Measurements from ENCODE around the gene C1QA. TPM values are rescaled to one million over a fixed set of nuclear protein-coding genes. Genes with fewer than 3 reads are reported as not detected.

The C1QA gene
- total and polyA plus RNA-seq, 10 of the 15 experiments (the other 5 are each of a cell fraction or from before 2014, with no cell fraction given), result 0.59 TPM; not detected in 9

DNA sequence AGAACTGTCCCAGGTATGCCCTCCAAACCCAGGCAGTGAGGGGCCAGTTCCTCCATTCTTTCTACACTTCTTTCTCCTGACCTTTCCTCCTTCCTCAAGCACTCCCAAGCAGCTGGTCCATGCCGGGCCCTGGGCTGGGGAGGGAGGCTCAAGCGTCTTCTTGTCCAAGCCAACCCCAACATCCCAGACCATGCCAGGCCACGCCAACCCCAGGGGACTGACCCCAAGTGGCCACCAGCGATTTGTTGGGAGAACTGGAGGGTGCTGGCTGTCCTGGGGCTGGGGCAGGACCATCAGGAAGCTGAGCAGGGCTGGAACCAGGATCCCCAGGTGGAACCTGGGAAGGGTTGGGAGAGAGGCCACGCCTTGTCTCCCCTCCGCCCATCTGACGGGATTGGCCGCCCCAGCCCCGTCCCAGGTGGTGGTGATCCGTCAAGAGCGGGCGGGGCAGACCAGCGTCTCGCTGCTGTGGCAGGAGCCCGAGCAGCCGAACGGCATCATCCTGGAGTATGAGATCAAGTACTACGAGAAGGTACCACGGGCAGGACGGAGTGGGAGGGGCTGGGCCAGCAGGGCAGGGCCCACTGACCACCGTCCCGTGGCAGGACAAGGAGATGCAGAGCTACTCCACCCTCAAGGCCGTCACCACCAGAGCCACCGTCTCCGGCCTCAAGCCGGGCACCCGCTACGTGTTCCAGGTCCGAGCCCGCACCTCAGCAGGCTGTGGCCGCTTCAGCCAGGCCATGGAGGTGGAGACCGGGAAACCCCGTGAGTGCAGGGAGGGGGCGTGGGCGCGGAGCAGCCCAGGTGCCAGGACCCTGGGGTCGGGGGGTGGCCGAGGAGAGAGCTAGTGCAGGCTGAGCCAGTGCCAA is 43.3 kb upstream of the C1QA start:
- no peak for ATAC-seq
- H4K20me1 ChIP-seq (ENCODE audit: control insufficient read depth, insufficient read depth), result no peaks in the 10 kb centered on the region; the same call in 1 of the 2 replicates
- no TSS peak for BruUV-seq (replicated peaks)
- TF ChIP-seq FOXK2 (IDR thresholded peaks at IDR 0.05) (no peak), HDAC2 (IDR thresholded peaks at IDR 0.05) (no peak), POU2F2 (IDR thresholded peaks at IDR 0.05; ENCODE audit: borderline replicate concordance, low read depth, low read length) (no peak), ZSCAN29 (IDR thresholded peaks at IDR 0.05) (no peak), JUNB (IDR thresholded peaks at IDR 0.05) (no peak), BACH1 (IDR thresholded peaks at IDR 0.05; ENCODE audit: borderline replicate concordance) (no peak), SRF (IDR thresholded peaks at IDR 0.05; ENCODE audit: low read depth in 2 of 2, low read length in 2 of 2) (no peak), RCOR1 (conservative IDR thresholded peaks at IDR 0.05; ENCODE audit: low read depth, low read length) (no peak)
- TF ChIP-seq, protein P1, sequence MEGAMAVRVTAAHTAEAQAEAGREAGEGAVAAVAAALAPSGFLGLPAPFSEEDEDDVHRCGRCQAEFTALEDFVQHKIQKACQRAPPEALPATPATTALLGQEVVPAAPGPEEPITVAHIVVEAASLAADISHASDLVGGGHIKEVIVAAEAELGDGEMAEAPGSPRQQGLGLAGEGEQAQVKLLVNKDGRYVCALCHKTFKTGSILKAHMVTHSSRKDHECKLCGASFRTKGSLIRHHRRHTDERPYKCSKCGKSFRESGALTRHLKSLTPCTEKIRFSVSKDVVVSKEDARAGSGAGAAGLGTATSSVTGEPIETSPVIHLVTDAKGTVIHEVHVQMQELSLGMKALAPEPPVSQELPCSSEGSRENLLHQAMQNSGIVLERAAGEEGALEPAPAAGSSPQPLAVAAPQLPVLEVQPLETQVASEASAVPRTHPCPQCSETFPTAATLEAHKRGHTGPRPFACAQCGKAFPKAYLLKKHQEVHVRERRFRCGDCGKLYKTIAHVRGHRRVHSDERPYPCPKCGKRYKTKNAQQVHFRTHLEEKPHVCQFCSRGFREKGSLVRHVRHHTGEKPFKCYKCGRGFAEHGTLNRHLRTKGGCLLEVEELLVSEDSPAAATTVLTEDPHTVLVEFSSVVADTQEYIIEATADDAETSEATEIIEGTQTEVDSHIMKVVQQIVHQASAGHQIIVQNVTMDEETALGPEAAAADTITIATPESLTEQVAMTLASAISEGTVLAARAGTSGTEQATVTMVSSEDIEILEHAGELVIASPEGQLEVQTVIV (IDR thresholded peaks at IDR 0.05; ENCODE audit: borderline replicate concordance, partially characterized antibody), result no peak
- TF ChIP-seq, protein P2, sequence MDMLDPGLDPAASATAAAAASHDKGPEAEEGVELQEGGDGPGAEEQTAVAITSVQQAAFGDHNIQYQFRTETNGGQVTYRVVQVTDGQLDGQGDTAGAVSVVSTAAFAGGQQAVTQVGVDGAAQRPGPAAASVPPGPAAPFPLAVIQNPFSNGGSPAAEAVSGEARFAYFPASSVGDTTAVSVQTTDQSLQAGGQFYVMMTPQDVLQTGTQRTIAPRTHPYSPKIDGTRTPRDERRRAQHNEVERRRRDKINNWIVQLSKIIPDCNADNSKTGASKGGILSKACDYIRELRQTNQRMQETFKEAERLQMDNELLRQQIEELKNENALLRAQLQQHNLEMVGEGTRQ (IDR thresholded peaks at IDR 0.05; ENCODE audit: borderline replicate concordance, low read depth, low read length), result no peak
- TF ChIP-seq, protein P3, sequence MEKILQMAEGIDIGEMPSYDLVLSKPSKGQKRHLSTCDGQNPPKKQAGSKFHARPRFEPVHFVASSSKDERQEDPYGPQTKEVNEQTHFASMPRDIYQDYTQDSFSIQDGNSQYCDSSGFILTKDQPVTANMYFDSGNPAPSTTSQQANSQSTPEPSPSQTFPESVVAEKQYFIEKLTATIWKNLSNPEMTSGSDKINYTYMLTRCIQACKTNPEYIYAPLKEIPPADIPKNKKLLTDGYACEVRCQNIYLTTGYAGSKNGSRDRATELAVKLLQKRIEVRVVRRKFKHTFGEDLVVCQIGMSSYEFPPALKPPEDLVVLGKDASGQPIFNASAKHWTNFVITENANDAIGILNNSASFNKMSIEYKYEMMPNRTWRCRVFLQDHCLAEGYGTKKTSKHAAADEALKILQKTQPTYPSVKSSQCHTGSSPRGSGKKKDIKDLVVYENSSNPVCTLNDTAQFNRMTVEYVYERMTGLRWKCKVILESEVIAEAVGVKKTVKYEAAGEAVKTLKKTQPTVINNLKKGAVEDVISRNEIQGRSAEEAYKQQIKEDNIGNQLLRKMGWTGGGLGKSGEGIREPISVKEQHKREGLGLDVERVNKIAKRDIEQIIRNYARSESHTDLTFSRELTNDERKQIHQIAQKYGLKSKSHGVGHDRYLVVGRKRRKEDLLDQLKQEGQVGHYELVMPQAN (conservative IDR thresholded peaks at IDR 0.05), result no peak
- TF ChIP-seq, protein P4, sequence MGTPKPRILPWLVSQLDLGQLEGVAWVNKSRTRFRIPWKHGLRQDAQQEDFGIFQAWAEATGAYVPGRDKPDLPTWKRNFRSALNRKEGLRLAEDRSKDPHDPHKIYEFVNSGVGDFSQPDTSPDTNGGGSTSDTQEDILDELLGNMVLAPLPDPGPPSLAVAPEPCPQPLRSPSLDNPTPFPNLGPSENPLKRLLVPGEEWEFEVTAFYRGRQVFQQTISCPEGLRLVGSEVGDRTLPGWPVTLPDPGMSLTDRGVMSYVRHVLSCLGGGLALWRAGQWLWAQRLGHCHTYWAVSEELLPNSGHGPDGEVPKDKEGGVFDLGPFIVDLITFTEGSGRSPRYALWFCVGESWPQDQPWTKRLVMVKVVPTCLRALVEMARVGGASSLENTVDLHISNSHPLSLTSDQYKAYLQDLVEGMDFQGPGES (IDR thresholded peaks at IDR 0.05), result no peak
- TF ChIP-seq, protein P5, sequence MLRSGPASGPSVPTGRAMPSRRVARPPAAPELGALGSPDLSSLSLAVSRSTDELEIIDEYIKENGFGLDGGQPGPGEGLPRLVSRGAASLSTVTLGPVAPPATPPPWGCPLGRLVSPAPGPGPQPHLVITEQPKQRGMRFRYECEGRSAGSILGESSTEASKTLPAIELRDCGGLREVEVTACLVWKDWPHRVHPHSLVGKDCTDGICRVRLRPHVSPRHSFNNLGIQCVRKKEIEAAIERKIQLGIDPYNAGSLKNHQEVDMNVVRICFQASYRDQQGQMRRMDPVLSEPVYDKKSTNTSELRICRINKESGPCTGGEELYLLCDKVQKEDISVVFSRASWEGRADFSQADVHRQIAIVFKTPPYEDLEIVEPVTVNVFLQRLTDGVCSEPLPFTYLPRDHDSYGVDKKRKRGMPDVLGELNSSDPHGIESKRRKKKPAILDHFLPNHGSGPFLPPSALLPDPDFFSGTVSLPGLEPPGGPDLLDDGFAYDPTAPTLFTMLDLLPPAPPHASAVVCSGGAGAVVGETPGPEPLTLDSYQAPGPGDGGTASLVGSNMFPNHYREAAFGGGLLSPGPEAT (IDR thresholded peaks at IDR 0.05; ENCODE audit: low read depth), result no peak

More for the DNA sequence above, 43.3 kb upstream of the C1QA start:
- no peak overlapping the region for H3K9ac ChIP-seq (ENCODE audit: control insufficient read depth, insufficient read depth, low read length)
- WGBS (ENCODE audit: insufficient coverage, insufficient replicate concordance, low lambda C conversion rate, missing lambda C conversion rate), result 31% methylated on average over 35 of the region's 38 CpGs
- H3K79me2 ChIP-seq (ENCODE audit: control insufficient read depth, insufficient read depth, low read length), result no peaks in the 10 kb centered on the region
- intact Hi-C loops (cut with micrococcal nuclease; ENCODE audit: unreplicated experiment), result no loop called here
- H3K4me1 ChIP-seq (ENCODE audit: control insufficient read depth, insufficient read depth, low read length), result no peaks in the 10 kb centered on the region
- CTCF ChIA-PET, result no interaction called here
- no peak for FAIRE-seq
- RAD21 ChIA-PET (ENCODE audit: unreplicated experiment), result no interaction called here
- H3K9me3 ChIP-seq (replicated peaks; ENCODE audit: control insufficient read depth, insufficient read depth, low read length), result no peaks in the 10 kb centered on the region
- H3K4me2 ChIP-seq (ENCODE audit: control insufficient read depth, insufficient read depth), result no peak overlapping the region
- POLR2A ChIA-PET, result no interaction called here
- H3K27me3 ChIP-seq (replicated peaks in 1 of 2; ENCODE audit: control insufficient read depth in 2 of 2, insufficient read depth in 2 of 2, low read length in 1 of 2), result no peaks in the 10 kb centered on the region; a peak in 2 of 4 replicates
- H3K4me3 ChIP-seq, result no peak overlapping the region
- H3K27ac ChIP-seq (ENCODE audit: control insufficient read depth, insufficient read depth), result no peak overlapping the region
- H3K36me3 ChIP-seq (ENCODE audit: control insufficient read depth in 2 of 2, insufficient read depth in 2 of 2, low read length in 1 of 2), result no peaks in the 10 kb centered on the region
- in situ Hi-C loops (cut with MboI), result no loop called here
- no peak for DNase-seq (ENCODE audit: low read depth, low spot score)
- SMC1A ChIA-PET (ENCODE audit: uncharacterized antibody, unreplicated experiment), result no interaction called here
- H2AFZ ChIP-seq (ENCODE audit: control insufficient read depth, low read depth, low read length), result no peak overlapping the region
